HEK293 (cell line): ENCODE measurements around the gene TRAF7.

ENCODE experiments used
- BCL11B ChIP-seq: fragments of 450-650 bp; formaldehyde crosslinking; IDR thresholded peaks from 2 replicates; pipeline ENCODE4 v1.5.1; 2016; ENCODE audit warnings: low read depth, missing biosample characterization, missing genetic modification characterization
- KLF7 ChIP-seq: fragments of 450-650 bp; formaldehyde crosslinking; IDR thresholded peaks from 2 replicates; pipeline ENCODE4 v1.5.1; 2016; ENCODE audit warnings: missing biosample characterization, missing genetic modification characterization, borderline replicate concordance
- PATZ1 ChIP-seq: fragments of 450-650 bp; formaldehyde crosslinking; IDR thresholded peaks from 2 replicates; pipeline ENCODE4 v1.5.1; 2016; ENCODE audit warnings: missing biosample characterization, missing genetic modification characterization
- PRDM10 ChIP-seq: fragments of 450-650 bp; formaldehyde crosslinking; IDR thresholded peaks from 2 replicates; pipeline ENCODE4 v1.5.1; 2016; ENCODE audit warnings: missing biosample characterization, missing genetic modification characterization
- SP3 ChIP-seq: fragments of 450-650 bp; formaldehyde crosslinking; IDR thresholded peaks from 2 replicates; pipeline ENCODE4 v1.5.1; 2016; ENCODE audit warnings: missing biosample characterization, missing genetic modification characterization
- ZBTB1 ChIP-seq: fragments of 450-650 bp; formaldehyde crosslinking; IDR thresholded peaks from 2 replicates; pipeline ENCODE4 v1.5.1; 2016; ENCODE audit warnings: missing biosample characterization, missing genetic modification characterization
- ZBTB17 ChIP-seq: fragments of 450-650 bp; formaldehyde crosslinking; IDR thresholded peaks from 2 replicates; pipeline ENCODE4 v1.5.1; 2016; ENCODE audit warnings: missing biosample characterization, missing genetic modification characterization
- ZBTB20 ChIP-seq: fragments of 450-650 bp; formaldehyde crosslinking; IDR thresholded peaks from 2 replicates; pipeline ENCODE4 v1.5.1; 2016; ENCODE audit warnings: missing biosample characterization, missing genetic modification characterization
- ZBTB44 ChIP-seq: fragments of 450-650 bp; IDR thresholded peaks from 2 replicates; pipeline ENCODE4 v1.5.1; 2018; ENCODE audit warnings: missing biosample characterization, mild to moderate bottlenecking, missing genetic modification characterization
- ZBTB6 ChIP-seq: fragments of 450-650 bp; formaldehyde crosslinking; IDR thresholded peaks from 2 replicates; pipeline ENCODE4 v1.5.1; 2017; ENCODE audit warnings: missing biosample characterization, missing genetic modification characterization
- ZFP69B ChIP-seq: fragments of 450-650 bp; formaldehyde crosslinking; IDR thresholded peaks from 2 replicates; pipeline ENCODE4 v1.5.1; 2016; ENCODE audit warnings: missing biosample characterization, missing genetic modification characterization
- ZIC2 ChIP-seq: fragments of 450-650 bp; formaldehyde crosslinking; IDR thresholded peaks from 2 replicates; pipeline ENCODE4 v1.5.1; 2016; ENCODE audit warnings: missing biosample characterization, missing genetic modification characterization
- ZNF132 ChIP-seq: fragments of 450-650 bp; formaldehyde crosslinking; IDR thresholded peaks from 2 replicates; pipeline ENCODE4 v1.5.1; 2017; ENCODE audit warnings: missing biosample characterization, missing genetic modification characterization, borderline replicate concordance
- ZNF155 ChIP-seq: fragments of 450-650 bp; formaldehyde crosslinking; IDR thresholded peaks from 2 replicates; pipeline ENCODE4 v1.5.1; 2016; ENCODE audit warnings: missing biosample characterization, missing genetic modification characterization
- ZNF19 ChIP-seq: fragments of 450-650 bp; formaldehyde crosslinking; IDR thresholded peaks from 2 replicates; pipeline ENCODE4; 2016; ENCODE audit warnings: missing biosample characterization, missing genetic modification characterization, low read depth
- ZNF2 ChIP-seq: fragments of 450-650 bp; formaldehyde crosslinking; IDR thresholded peaks from 2 replicates; pipeline ENCODE4 v1.5.1; 2016; ENCODE audit warnings: missing biosample characterization, missing genetic modification characterization
- ZNF23 ChIP-seq: fragments of 450-650 bp; formaldehyde crosslinking; IDR thresholded peaks from 2 replicates; pipeline ENCODE4 v1.5.1; 2016; ENCODE audit warnings: missing biosample characterization, missing genetic modification characterization, borderline replicate concordance
- ZNF274 ChIP-seq, 2 experiments: fragments of 200-500 bp in 1 of 2; fragments of 450-650 bp in 1 of 2; sonication (Bioruptor generic) in 1 of 2; formaldehyde crosslinking in 1 of 2; IDR thresholded peaks; 2 replicates each; pipeline versions ENCODE4 v1.5.1 to v1.6.1; 2014 to 2016; ENCODE audit warnings: borderline replicate concordance in 1 of 2, inconsistent platforms in 1 of 2, low read length in 1 of 2, missing biosample characterization in 1 of 2, missing genetic modification characterization in 1 of 2
- ZNF335 ChIP-seq: fragments of 450-650 bp; formaldehyde crosslinking; conservative IDR thresholded peaks from 2 replicates; pipeline ENCODE4 v1.5.1; 2016; ENCODE audit warnings: missing biosample characterization, missing genetic modification characterization
- ZNF423 ChIP-seq: fragments of 450-650 bp; formaldehyde crosslinking; IDR thresholded peaks from 2 replicates; pipeline ENCODE4 v1.5.1; 2016; ENCODE audit warnings: missing biosample characterization, missing genetic modification characterization
- ZNF513 ChIP-seq: fragments of 450-650 bp; IDR thresholded peaks from 2 replicates; pipeline ENCODE4 v1.5.1; 2018; ENCODE audit warnings: missing biosample characterization, missing genetic modification characterization
- ZNF544 ChIP-seq: fragments of 450-650 bp; formaldehyde crosslinking; IDR thresholded peaks from 2 replicates; pipeline ENCODE4 v1.5.0; 2017; ENCODE audit warnings: missing biosample characterization, missing genetic modification characterization
- ZNF660 ChIP-seq: fragments of 450-650 bp; IDR thresholded peaks from 2 replicates; pipeline ENCODE4 v1.5.1; 2018; ENCODE audit warnings: missing biosample characterization, mild to moderate bottlenecking, missing genetic modification characterization
- ZNF768 ChIP-seq: fragments of 450-650 bp; formaldehyde crosslinking; IDR thresholded peaks from 2 replicates; pipeline ENCODE4 v1.5.1; 2018; ENCODE audit warnings: missing biosample characterization, mild to moderate bottlenecking, missing genetic modification characterization
- TF ChIP-seq, protein P1 (sequence below): fragments of 450-650 bp; formaldehyde crosslinking; IDR thresholded peaks from 2 replicates; pipeline ENCODE4 v1.5.1; 2016; ENCODE audit warnings: missing biosample characterization, missing genetic modification characterization
- TF ChIP-seq, protein P2 (sequence below): fragments of 450-650 bp; formaldehyde crosslinking; IDR thresholded peaks from 2 replicates; pipeline ENCODE4 v1.5.1; 2016; ENCODE audit warnings: missing biosample characterization, missing genetic modification characterization

TRAF7 gene

DNA sequence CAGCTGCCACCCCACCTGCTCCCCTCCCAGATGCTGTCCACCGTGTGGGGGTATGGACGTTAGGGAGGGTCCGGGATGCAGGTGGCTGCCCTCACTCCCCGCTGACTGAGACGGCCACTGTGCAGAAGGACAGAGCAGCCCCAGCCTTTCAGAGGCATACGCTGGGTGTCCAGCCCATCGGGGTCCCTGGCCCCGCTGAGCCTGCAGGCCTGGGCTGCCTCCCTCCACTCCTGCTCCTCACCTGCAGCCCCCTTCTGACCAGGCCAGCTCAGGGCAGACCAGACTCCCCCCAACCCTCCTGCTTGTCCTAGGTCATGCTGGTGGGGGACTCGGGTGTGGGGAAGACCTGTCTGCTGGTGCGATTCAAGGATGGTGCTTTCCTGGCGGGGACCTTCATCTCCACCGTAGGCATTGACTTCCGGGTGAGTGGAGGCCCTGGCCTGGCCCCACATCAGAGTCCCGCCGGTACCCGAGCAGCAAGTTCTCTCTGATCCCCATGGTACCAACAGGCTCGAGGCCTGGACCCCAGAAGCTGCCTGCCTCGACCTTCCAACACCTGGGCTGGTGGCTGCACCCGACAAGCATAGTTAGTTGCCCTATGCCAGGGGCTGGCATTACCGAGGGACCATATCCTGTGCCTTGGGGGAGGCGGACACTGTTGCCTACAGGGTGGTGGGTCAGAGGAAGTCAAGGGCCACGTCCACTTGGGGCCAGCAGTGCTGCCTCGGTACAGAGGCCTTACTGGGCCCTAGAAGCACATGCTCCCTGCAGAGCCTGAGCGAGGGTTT is 5.8 kb upstream of the TRAF7 start (continued):
- peak; percentile 25; the same call in 1 of the 2 replicates for TF ChIP-seq PATZ1 (tag by site-specific recombination)
- peak; percentile 59; the same call in 1 of the 2 replicates for TF ChIP-seq ZNF2 (tag by site-specific recombination)
- TF ChIP-seq ZBTB6 (tag by site-specific recombination): no peak
- TF ChIP-seq ZNF768 (tag by site-specific recombination): no peak
- peak; percentile 14; the same call in 1 of the 2 replicates for TF ChIP-seq ZIC2 (tag by site-specific recombination)
- TF ChIP-seq ZBTB17: peak; percentile 31; the same call in 1 of the 2 replicates
- no peak for TF ChIP-seq PRDM10 (tag by site-specific recombination)
- no peak for TF ChIP-seq ZNF19 (tag by site-specific recombination)
- TF ChIP-seq ZNF335 (tag by site-specific recombination): peak; percentile 58
- no peak for TF ChIP-seq ZBTB1 (tag by site-specific recombination)
- no peak for TF ChIP-seq ZNF23
- no peak for TF ChIP-seq ZNF660 (tag by site-specific recombination)
- TF ChIP-seq ZNF423: no peak
- no peak for TF ChIP-seq ZBTB44 (tag by site-specific recombination)
- TF ChIP-seq SP3 (tag by site-specific recombination): no peak
- TF ChIP-seq ZBTB20: peak; percentile 5; the same call in 1 of the 2 replicates
- TF ChIP-seq, protein P1, sequence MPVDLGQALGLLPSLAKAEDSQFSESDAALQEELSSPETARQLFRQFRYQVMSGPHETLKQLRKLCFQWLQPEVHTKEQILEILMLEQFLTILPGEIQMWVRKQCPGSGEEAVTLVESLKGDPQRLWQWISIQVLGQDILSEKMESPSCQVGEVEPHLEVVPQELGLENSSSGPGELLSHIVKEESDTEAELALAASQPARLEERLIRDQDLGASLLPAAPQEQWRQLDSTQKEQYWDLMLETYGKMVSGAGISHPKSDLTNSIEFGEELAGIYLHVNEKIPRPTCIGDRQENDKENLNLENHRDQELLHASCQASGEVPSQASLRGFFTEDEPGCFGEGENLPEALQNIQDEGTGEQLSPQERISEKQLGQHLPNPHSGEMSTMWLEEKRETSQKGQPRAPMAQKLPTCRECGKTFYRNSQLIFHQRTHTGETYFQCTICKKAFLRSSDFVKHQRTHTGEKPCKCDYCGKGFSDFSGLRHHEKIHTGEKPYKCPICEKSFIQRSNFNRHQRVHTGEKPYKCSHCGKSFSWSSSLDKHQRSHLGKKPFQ: no peak
- TF ChIP-seq ZFP69B (tag by site-specific recombination): peak; percentile 72; the same call in 1 of the 2 replicates
- TF ChIP-seq BCL11B: peak; percentile 53; the same call in 1 of the 2 replicates
- TF ChIP-seq ZNF132: no peak
- no peak for TF ChIP-seq KLF7 (tag by site-specific recombination)
- TF ChIP-seq, protein P2, sequence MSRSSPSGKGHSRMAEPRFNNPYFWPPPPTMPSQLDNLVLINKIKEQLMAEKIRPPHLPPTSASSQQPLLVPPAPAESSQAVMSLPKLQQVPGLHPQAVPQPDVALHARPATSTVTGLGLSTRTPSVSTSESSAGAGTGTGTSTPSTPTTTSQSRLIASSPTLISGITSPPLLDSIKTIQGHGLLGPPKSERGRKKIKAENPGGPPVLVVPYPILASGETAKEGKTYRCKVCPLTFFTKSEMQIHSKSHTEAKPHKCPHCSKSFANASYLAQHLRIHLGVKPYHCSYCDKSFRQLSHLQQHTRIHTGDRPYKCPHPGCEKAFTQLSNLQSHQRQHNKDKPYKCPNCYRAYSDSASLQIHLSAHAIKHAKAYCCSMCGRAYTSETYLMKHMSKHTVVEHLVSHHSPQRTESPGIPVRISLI (tag by site-specific recombination): no peak
- no peak for TF ChIP-seq ZNF544 (tag by site-specific recombination)
- no peak for TF ChIP-seq ZNF274 (IDR thresholded peaks at IDR 0.05; ENCODE audit: low read length)
- TF ChIP-seq ZNF274 (tag by site-specific recombination; IDR thresholded peaks at IDR 0.05; ENCODE audit: borderline replicate concordance): no peak
- TF ChIP-seq ZNF155 (tag by site-specific recombination): no peak
- TF ChIP-seq ZNF513 (tag by site-specific recombination): no peak
